NOMO-1 treated with DMSO at 0.1 percent for 48 hours (cell line): Measurements from ENCODE around the gene LCLAT1.

Experiments
- DNase-seq: peaks from one replicate; lab custom pipeline; 2025; ENCODE audit not compliant: unreplicated experiment; lab: John Stamatoyannopoulos, UW

LCLAT1 gene

DNA sequence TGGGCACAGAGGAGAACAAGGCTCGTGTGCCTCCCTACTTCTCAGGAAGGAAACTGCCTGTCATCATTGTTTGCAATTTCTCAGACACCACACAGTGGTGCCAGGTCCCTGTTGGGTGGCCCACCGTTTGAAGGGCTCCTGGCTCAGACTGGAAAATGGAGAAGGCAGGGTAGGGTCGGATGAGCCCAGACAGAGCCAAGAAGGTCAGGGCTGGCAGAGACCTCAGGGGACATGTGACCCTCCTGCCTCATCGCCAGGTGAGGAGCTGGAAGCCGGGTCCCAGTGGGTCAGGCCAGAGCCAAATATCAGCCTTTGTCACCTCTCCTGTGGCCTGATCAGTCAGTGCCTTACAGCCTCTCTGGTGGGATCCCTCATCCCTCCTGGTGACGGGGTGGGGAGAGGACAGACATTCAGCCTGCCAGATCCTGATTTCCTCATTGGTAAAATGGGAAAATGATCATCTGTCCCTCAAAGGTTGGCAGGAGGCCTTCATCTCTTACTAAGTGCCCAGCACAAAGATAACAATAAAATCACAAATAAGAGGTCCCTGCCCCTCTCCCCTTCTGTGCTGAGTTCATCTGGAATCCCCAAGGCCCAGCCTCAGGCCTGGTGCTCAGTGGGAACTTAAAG lies 242.6 kb downstream of the LCLAT1 start:
- DNase-seq, result no peak

GRCh38 chr2:30690126-30690561 lies 243.1 kb downstream of the LCLAT1 start:
- DNase-seq, result no peak

- no peak for DNase-seq
Observed at GRCh38 chr2:30691091-30691947, 244.3 kb downstream of the LCLAT1 start.

DNA sequence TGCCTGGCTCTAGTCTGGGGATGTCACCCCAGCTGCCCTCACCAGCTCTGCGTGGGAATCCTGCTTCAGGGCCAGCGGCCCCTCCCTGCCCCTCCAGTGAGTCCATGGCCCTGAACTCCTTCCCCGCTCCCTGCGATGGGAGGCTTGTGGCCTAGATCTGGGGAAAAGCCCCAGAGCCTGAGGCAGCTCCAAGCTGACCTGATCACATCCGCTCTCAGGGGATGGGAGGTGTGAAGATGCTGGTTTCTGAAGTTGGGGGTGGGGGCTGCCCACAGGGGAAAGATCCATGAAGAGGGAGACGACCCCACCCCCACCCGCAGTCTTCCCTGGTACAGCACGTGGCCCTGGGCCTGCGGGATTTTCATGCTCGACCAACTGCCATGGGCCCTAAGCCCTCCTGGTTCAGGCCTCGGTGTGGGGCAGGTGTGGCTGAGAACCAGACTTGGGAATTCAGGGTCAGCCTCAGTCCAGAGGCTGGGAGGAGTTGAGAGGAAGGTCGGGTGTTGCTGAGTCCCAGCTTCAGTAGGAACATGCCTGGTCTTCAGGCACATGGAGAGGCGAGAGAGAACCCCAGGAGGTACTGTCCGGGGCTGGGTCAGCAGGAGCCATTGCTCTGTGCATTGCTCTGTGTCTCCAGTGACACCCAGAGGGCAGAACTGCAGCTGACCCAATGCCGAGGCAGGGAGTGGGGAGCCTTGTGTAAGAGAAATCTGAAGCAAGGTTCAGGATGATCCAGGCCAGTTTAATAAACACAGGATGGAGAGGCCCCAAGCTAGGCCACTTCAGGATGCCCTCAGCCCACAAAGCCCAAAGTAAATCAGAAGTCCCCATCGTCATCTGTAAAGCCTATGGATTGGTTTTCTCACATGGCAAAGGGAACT lies 245.1 kb downstream of the LCLAT1 start:
- no peak for DNase-seq

DNA sequence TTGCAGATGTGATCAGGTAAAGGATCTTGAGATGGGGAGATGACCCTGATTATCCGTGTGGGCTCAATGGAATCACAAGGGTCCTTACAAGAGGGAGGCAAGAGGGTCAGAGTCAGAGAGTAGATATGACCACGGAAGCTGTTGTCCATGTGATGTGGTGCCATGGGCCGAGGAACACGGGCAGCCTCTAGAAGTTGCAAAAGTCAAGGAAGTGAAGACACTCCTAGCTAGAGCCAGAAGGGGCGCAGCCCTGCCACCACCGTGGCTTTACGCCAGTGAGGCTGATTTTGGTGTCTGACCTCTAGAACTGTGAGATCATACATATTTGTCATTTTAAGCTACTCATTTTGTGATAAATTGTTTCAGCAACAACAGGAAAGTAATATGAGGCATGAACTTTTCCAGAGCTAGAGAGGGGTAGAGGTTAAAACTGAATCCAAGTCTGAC lies 245.8 kb downstream of the LCLAT1 start:
- no peak for DNase-seq
